ENCODE data around the gene XAB2. TPM values are rescaled to one million over a fixed set of nuclear protein-coding genes. Genes with fewer than 3 reads are reported as not detected.

XAB2 gene
- total RNA-seq, 1 experiment from 2014 or later = 48.0 TPM

DNA sequence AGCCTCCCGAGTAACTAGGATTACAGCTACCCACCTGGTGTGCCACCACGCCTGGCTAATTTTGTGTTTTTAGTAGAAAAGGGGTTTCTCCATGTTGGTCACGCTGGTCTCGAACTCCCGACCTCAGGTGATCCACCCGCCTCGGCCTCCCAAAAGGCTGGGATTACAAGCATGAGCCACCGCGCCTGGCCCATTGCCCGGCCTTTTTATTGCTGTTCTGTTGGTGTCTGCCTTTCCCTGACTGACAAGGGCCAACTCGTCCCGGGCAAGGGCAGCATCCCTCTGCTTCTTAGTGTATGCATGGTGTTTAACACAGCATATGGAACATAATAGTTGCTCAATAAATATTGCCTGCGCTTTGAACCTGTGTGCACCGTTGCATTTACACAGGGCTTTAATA, 33.3 kb upstream of the XAB2 start:
- H4K5ac ChIP-seq (ENCODE audit: insufficient read length, low read depth, low read length) = no peak overlapping the region
- no CpG with 5 or more reads among the region's 14 CpGs for WGBS (ENCODE audit: extremely low coverage, insufficient read length, low lambda C conversion rate)
- no peaks in the 10 kb centered on the region for H4K20me1 ChIP-seq (ENCODE audit: control insufficient read depth, insufficient read depth, insufficient read length)
- H4K8ac ChIP-seq (replicated peaks; ENCODE audit: insufficient read length, low read depth, low read length) = no peak overlapping the region
- H3K14ac ChIP-seq (ENCODE audit: insufficient read depth, low read length) = no peak overlapping the region
- no peak overlapping the region for H2BK5ac ChIP-seq (ENCODE audit: insufficient read length, low read length)
- H3K23ac ChIP-seq (ENCODE audit: insufficient read length, low read depth, low read length) = no peak overlapping the region
- H2AK5ac ChIP-seq (ENCODE audit: insufficient read length, low read length) = no peak overlapping the region
- H3K79me1 ChIP-seq (ENCODE audit: insufficient read depth, low read depth, low read length, poor library complexity, severe bottlenecking) = no peaks in the 10 kb centered on the region
- H3K18ac ChIP-seq (ENCODE audit: insufficient read length, low read depth, low read length) = no peak overlapping the region
- H3K4me1 ChIP-seq (ENCODE audit: insufficient read depth, low read length) = no peaks in the 10 kb centered on the region
- Mint-ChIP-seq H3K36me3 (ENCODE audit: insufficient read depth in 1 of 3, low read depth in 3 of 3) (no peaks in the 10 kb centered on the region; a peak in 1 of 7 replicates), H3K4me1 (0 out of 4 replicates have a peak, but pooled peaks cover 0 to 3% of the 10 kb centered on the region in 2 experiments), H3K27ac (no peak overlapping the region), H3K4me3 (no peak overlapping the region), H3K27me3 (ENCODE audit: low read depth) (peaks cover 76% of the 10 kb centered on the region), H3K9me3 (peaks cover 0 to 3% of the 10 kb centered on the region in 2 experiments; a peak in 1 of 5 replicates)
- H4K91ac ChIP-seq (ENCODE audit: insufficient read length, low read depth, low read length) = no peak overlapping the region
- no peak overlapping the region for H3T11ph ChIP-seq (ENCODE audit: low read length)
- no peak overlapping the region for H2BK120ac ChIP-seq (ENCODE audit: low read depth, low read length, poor library complexity, severe bottlenecking)
- no peak for DNase-seq
- H3K4ac ChIP-seq (ENCODE audit: low read depth, low read length) = no peak overlapping the region
- no peak overlapping the region for H3K9ac ChIP-seq (ENCODE audit: extremely low read depth, insufficient read length, low read length)
- H3K79me2 ChIP-seq (ENCODE audit: insufficient read depth, low read length) = no peaks in the 10 kb centered on the region
- H3K23me2 ChIP-seq (ENCODE audit: insufficient read length, low read depth, low read length, poor library complexity, severe bottlenecking) = no peaks in the 10 kb centered on the region
- H3K4me2 ChIP-seq (ENCODE audit: insufficient read depth, insufficient read length, low read length) = no peak overlapping the region
- no peaks in the 10 kb centered on the region for H3K9me3 ChIP-seq (ENCODE audit: control insufficient read depth, low read depth, low read length)
- H2BK15ac ChIP-seq (ENCODE audit: low read depth, low read length) = no peak overlapping the region
- no peak overlapping the region for H3K27ac ChIP-seq (ENCODE audit: insufficient read length, low read depth, low read length)
- H2BK12ac ChIP-seq (ENCODE audit: insufficient read length, low read depth, low read length) = no peak overlapping the region
- H2BK20ac ChIP-seq (ENCODE audit: low read depth, low read length, poor library complexity, severe bottlenecking) = no peak overlapping the region
- no peaks in the 10 kb centered on the region; the same call in 1 of the 2 replicates for H3K27me3 ChIP-seq (ENCODE audit: insufficient read depth, low read length)
- H2AFZ ChIP-seq (ENCODE audit: low read length) = no peak overlapping the region
- TF ChIP-seq, protein P1, sequence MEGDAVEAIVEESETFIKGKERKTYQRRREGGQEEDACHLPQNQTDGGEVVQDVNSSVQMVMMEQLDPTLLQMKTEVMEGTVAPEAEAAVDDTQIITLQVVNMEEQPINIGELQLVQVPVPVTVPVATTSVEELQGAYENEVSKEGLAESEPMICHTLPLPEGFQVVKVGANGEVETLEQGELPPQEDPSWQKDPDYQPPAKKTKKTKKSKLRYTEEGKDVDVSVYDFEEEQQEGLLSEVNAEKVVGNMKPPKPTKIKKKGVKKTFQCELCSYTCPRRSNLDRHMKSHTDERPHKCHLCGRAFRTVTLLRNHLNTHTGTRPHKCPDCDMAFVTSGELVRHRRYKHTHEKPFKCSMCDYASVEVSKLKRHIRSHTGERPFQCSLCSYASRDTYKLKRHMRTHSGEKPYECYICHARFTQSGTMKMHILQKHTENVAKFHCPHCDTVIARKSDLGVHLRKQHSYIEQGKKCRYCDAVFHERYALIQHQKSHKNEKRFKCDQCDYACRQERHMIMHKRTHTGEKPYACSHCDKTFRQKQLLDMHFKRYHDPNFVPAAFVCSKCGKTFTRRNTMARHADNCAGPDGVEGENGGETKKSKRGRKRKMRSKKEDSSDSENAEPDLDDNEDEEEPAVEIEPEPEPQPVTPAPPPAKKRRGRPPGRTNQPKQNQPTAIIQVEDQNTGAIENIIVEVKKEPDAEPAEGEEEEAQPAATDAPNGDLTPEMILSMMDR (conservative IDR thresholded peaks at IDR 0.05) = no peak
- H3K56ac ChIP-seq (ENCODE audit: insufficient read length, low read depth, low read length) = no peak overlapping the region

Measured in H9 (cell line).